Mesenchymal stem cell (in vitro differentiated cells and primary cell): Measurements from ENCODE around the gene MACO1.
"Not testable (repeated sequence)": the region's sequence is repeated elsewhere in the genome, so short reads cannot be mapped to it uniquely, and the experiment has no call there.

Source experiments
- DNase-seq: peaks from one replicate; pipeline ENCODE4 v3.0.0-alpha.2; 2013
- H2AFZ ChIP-seq: one replicate; pipeline ENCODE4 v1.6.1; 2013; ENCODE audit warnings: low read depth, mild to moderate bottlenecking, control low read depth, inconsistent platforms, low read length, moderate library complexity
- H2AK5ac ChIP-seq: 2 replicates; pipeline ENCODE4 v1.6.1; 2013; ENCODE audit warnings: low read length, moderate library complexity, mild to moderate bottlenecking, inconsistent platforms; ENCODE audit not compliant: severe bottlenecking
- H2BK120ac ChIP-seq: one replicate; pipeline ENCODE4 v1.6.1; 2013; ENCODE audit warnings: low read depth, mild to moderate bottlenecking, inconsistent platforms, low read length, moderate library complexity
- H2BK12ac ChIP-seq, 2 experiments: one replicate each; pipeline ENCODE4 v1.6.1; 2013; ENCODE audit warnings: inconsistent platforms in 2 of 2, low read length in 2 of 2, mild to moderate bottlenecking in 2 of 2, moderate library complexity in 2 of 2, control low read depth in 1 of 2
- H2BK15ac ChIP-seq: one replicate; pipeline ENCODE4 v1.6.1; 2013; ENCODE audit warnings: mild to moderate bottlenecking, low read depth, inconsistent platforms; ENCODE audit not compliant: poor library complexity, severe bottlenecking
- H2BK5ac ChIP-seq: 2 replicates; pipeline ENCODE4 v1.6.1; 2013; ENCODE audit warnings: low read depth, mild to moderate bottlenecking, low read length, control low read depth, inconsistent platforms; ENCODE audit not compliant: poor library complexity, severe bottlenecking
- H3K14ac ChIP-seq, 2 experiments: one replicate each; pipeline ENCODE4 v1.6.1; 2013; ENCODE audit warnings: inconsistent platforms in 2 of 2, low read length in 2 of 2, control low read depth in 1 of 2, mild to moderate bottlenecking in 1 of 2, moderate library complexity in 1 of 2
- H3K18ac ChIP-seq, 2 experiments: one replicate each; pipeline ENCODE4 v1.6.1; 2013; ENCODE audit warnings: inconsistent platforms in 2 of 2, low read length in 2 of 2, control low read depth in 1 of 2, low read depth in 1 of 2, mild to moderate bottlenecking in 1 of 2
- H3K23ac ChIP-seq, 2 experiments: one replicate each; pipeline ENCODE4 v1.6.1; 2013; ENCODE audit warnings: inconsistent platforms in 2 of 2, low read length in 2 of 2, mild to moderate bottlenecking in 2 of 2, moderate library complexity in 2 of 2, control low read depth in 1 of 2
- H3K27ac ChIP-seq: 2 replicates; pipeline ENCODE4 v1.5.1; 2013; ENCODE audit warnings: mild to moderate bottlenecking, moderate library complexity, low read length, control low read depth, inconsistent platforms; ENCODE audit not compliant: poor library complexity, severe bottlenecking
- H3K27me3 ChIP-seq, 2 experiments: 2 replicates each; pipeline versions ENCODE4 v1.6.1 to v1.7.0; 2013; ENCODE audit warnings: low read length in 2 of 2, mild to moderate bottlenecking in 2 of 2, moderate library complexity in 2 of 2, control low read depth in 1 of 2, inconsistent platforms in 1 of 2; ENCODE audit not compliant: control insufficient read depth in 1 of 2, insufficient read depth in 1 of 2
- H3K36me3 ChIP-seq, 2 experiments: 2 replicates each; pipeline versions ENCODE4 v1.6.1 to v1.7.0; 2013; ENCODE audit warnings: low read length in 2 of 2, control low read depth in 1 of 2, inconsistent platforms in 1 of 2, low read depth in 1 of 2, mild to moderate bottlenecking in 1 of 2; ENCODE audit not compliant: insufficient read depth in 2 of 2, control insufficient read depth in 1 of 2
- H3K4ac ChIP-seq, 2 experiments: one replicate each; pipeline ENCODE4 v1.6.1; 2013; ENCODE audit warnings: inconsistent platforms in 2 of 2, low read length in 2 of 2, mild to moderate bottlenecking in 2 of 2, moderate library complexity in 2 of 2, control low read depth in 1 of 2, low read depth in 1 of 2
- H3K4me1 ChIP-seq: 2 replicates; pipeline ENCODE4 v1.6.1; 2013; ENCODE audit warnings: low read depth, low read length, control low read depth; ENCODE audit not compliant: control insufficient read depth, insufficient read depth
- H3K4me2 ChIP-seq: 2 replicates; pipeline ENCODE4 v1.6.1; 2013; ENCODE audit warnings: low read length, mild to moderate bottlenecking, inconsistent platforms; ENCODE audit not compliant: poor library complexity, severe bottlenecking
- H3K4me3 ChIP-seq, 2 experiments: 2 replicates each; pipeline versions ENCODE4 v1.5.1 to v1.7.0; 2013; ENCODE audit warnings: low read length in 2 of 2, mild to moderate bottlenecking in 2 of 2, control low read depth in 1 of 2, low read depth in 1 of 2; ENCODE audit not compliant: insufficient read depth in 1 of 2
- H3K79me1 ChIP-seq: replicated peaks from 2 replicates; pipeline ENCODE4 v1.6.1; 2013; ENCODE audit warnings: mild to moderate bottlenecking, control low read depth, low read length, inconsistent platforms; ENCODE audit not compliant: poor library complexity, severe bottlenecking
- H3K9ac ChIP-seq: 2 replicates; pipeline ENCODE4 v1.7.0; 2013; ENCODE audit warnings: mild to moderate bottlenecking, low read length, moderate library complexity
- H3K9me3 ChIP-seq: 2 replicates; pipeline ENCODE4 v1.7.0; 2013; ENCODE audit warnings: mild to moderate bottlenecking, low read length; ENCODE audit not compliant: control insufficient read depth
- H4K8ac ChIP-seq: one replicate; pipeline ENCODE4 v1.6.1; 2013; ENCODE audit warnings: inconsistent platforms, mild to moderate bottlenecking, low read length, moderate library complexity
- H4K91ac ChIP-seq: one replicate; pipeline ENCODE4 v1.6.1; 2013; ENCODE audit warnings: mild to moderate bottlenecking, low read length, inconsistent platforms
- WGBS: methylation state at CpG from one replicate; pipeline ENCODE4 v1.1.7; 2013; ENCODE audit warnings: mixed read lengths; 5-methylcytosine and 5-hydroxymethylcytosine counted together

The MACO1 gene

DNA sequence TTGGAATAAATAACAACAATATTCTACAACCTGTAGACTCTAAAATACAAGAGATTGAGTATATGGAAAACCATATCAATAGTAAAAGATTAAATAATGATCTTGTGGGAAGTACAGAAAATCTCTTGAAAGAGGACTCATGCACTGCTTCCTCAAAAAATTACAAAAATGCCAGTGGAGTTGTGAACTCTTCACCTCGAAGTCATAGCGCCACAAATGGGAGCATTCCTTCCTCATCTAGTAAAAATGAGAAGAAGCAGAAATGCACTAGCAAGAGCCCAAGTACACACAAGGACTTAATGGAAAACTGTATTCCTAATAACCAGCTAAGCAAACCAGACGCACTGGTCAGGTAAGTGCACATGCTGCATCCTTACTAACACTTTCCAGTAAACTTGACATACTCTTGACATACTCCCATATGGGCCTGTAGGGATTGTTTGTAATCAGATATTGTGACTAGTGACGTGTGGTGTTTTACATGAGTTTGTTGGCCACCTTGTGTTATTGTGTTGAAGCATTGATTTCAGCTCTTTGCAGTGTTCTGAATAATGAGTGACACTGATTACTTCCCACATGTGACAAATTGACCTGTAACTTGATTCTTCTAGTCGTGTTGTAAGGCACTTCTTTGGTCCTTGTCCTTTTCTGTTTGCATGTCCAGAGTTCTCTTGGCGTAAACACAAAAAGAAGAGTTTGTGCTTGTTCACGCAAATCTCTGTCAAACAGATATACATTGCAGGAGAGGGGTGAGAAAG lies 28.0 kb downstream of the MACO1 start:
- Histone ChIP-seq H3K14ac (no peak overlapping the region), H2BK120ac (no peak overlapping the region), H3K18ac (no peak overlapping the region), H2AK5ac (no peak overlapping the region), H4K8ac (no peak overlapping the region), H3K9ac (no peak overlapping the region), H3K4ac (no peak overlapping the region), H3K27ac (no peak overlapping the region), H4K91ac (no peak overlapping the region), H2BK15ac (no peak overlapping the region), H3K9me3 (no peaks in the 10 kb centered on the region), H3K79me1 (peaks cover 19% of the 10 kb centered on the region), H2BK5ac (no peak overlapping the region), H3K23ac (no peak overlapping the region), H2AFZ (no peak overlapping the region), H3K4me1 (no peaks in the 10 kb centered on the region), H3K4me2 (no peak overlapping the region), H3K4me3 (no peak overlapping the region), H3K36me3 (peaks cover 6 to 59% of the 10 kb centered on the region in 2 experiments), H2BK12ac (no peak overlapping the region), H3K27me3 (no peaks in the 10 kb centered on the region)
- no peak for DNase-seq
- WGBS = 90% methylated on average over 7 of the region's 7 CpGs

DNA sequence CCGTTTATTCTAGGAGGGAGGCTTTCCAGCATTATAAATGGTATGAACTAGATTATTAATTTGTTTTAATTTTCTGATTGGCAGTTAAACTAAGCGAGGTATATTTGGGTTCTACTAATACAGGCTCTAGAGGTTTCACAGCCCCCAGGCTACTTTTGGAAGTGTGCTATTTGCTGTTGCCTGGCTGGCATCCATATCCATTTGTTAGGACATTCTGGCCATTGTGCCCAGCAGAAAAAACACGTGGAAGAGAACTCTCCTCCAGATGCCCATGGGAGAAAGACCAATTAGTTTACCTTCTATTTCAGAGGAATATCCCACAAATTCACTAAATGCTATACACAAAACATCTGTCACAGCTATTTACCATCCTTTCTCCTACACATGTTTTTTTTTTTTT lies 29.3 kb downstream of the MACO1 start:
- no peak overlapping the region for H3K27ac ChIP-seq
- no peaks in the 10 kb centered on the region for H3K9me3 ChIP-seq
- H3K18ac ChIP-seq = no peak overlapping the region
- H3K9ac ChIP-seq = no peak overlapping the region
- no peak for DNase-seq
- H2BK15ac ChIP-seq = no peak overlapping the region
- H3K27me3 ChIP-seq = no peaks in the 10 kb centered on the region
- H3K4ac ChIP-seq = no peak overlapping the region
- H3K4me1 ChIP-seq = no peaks in the 10 kb centered on the region
- WGBS = 100% methylated on average over 3 of the region's 3 CpGs
- peaks cover 20% of the 10 kb centered on the region for H3K79me1 ChIP-seq
- no peak overlapping the region for H2BK5ac ChIP-seq
- H2BK12ac ChIP-seq = no peak overlapping the region
- H2AK5ac ChIP-seq = no peak overlapping the region
- no peak overlapping the region for H3K14ac ChIP-seq
- no peak overlapping the region for H3K4me3 ChIP-seq
- H3K23ac ChIP-seq = no peak overlapping the region
- no peak overlapping the region for H2AFZ ChIP-seq
- H4K91ac ChIP-seq = no peak overlapping the region
- H2BK120ac ChIP-seq = no peak overlapping the region
- H4K8ac ChIP-seq = no peak overlapping the region
- H3K4me2 ChIP-seq = no peak overlapping the region
- peaks cover 6 to 54% of the 10 kb centered on the region in 2 experiments for H3K36me3 ChIP-seq

DNA sequence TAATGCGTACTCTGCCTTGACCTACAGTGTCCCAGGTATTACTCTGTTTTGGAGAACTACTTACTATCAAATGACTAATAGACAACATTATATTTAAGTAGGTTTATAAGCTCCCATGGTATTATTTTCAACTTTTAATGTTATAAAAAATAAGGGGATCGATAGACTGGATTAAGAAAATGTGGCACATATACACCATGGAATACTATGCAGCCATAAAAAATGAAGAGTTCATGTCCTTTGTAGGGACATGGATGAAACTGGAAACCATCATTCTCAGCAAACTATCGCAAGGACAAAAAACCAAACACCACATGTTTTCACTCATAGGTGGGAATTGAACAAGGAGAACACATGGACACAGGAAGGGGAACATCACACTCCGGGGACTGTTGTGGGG lies 30.1 kb downstream of the MACO1 start:
- H2AK5ac ChIP-seq, H3K27me3 ChIP-seq, H2BK5ac ChIP-seq, H2BK15ac ChIP-seq, H3K9ac ChIP-seq, H4K91ac ChIP-seq, H3K23ac ChIP-seq, H3K18ac ChIP-seq, H3K4me2 ChIP-seq, H2BK12ac ChIP-seq, H3K4me1 ChIP-seq, H3K9me3 ChIP-seq, H3K14ac ChIP-seq, H2AFZ ChIP-seq, H3K4me3 ChIP-seq, H3K4ac ChIP-seq, H3K27ac ChIP-seq, H2BK120ac ChIP-seq, DNase-seq, H4K8ac ChIP-seq: not testable (repeated sequence)
- no CpG with 5 or more reads among the region's 4 CpGs for WGBS
- Histone ChIP-seq H3K79me1 (peaks cover 22% of the 10 kb centered on the region), H3K36me3 (peaks cover 6 to 48% of the 10 kb centered on the region in 2 experiments)

DNA sequence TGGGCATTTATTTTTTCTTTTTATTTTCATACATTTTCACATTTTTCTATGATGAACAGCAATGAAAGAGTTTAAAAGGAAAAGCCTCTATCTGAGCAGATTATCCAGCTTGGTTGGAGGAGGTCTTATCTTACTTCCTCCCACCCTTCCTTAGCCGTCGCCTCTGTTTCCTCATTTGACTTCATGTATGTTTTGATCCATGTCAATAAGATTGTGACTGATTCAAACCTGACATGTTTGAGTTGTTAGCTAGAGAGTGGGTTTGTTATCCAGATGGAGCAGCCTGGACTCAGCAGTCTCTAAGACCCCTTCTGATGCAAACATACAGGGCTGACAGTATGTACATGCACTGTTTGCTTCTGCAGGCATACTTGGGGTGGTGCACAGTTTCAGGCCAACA lies 31.2 kb downstream of the MACO1 start:
- WGBS = no CpG with 5 or more reads among the region's 2 CpGs
- H2BK15ac ChIP-seq = no peak overlapping the region
- H3K14ac ChIP-seq = no peak overlapping the region
- H3K79me1 ChIP-seq = peaks cover 22% of the 10 kb centered on the region
- H3K9ac ChIP-seq = no peak overlapping the region
- H4K91ac ChIP-seq = peak overlapping the region; percentile 27
- H3K9me3 ChIP-seq = no peaks in the 10 kb centered on the region
- H3K4me2 ChIP-seq = no peak overlapping the region
- no peak overlapping the region for H3K27ac ChIP-seq
- H3K4me1 ChIP-seq = no peaks in the 10 kb centered on the region
- no peak overlapping the region for H2BK12ac ChIP-seq
- H2AFZ ChIP-seq = no peak overlapping the region
- DNase-seq = no peak
- H2BK120ac ChIP-seq = no peak overlapping the region
- H3K27me3 ChIP-seq = no peaks in the 10 kb centered on the region
- no peak overlapping the region for H3K4me3 ChIP-seq
- no peak overlapping the region for H3K4ac ChIP-seq
- H3K18ac ChIP-seq = no peak overlapping the region
- H2AK5ac ChIP-seq = no peak overlapping the region
- H3K23ac ChIP-seq = no peak overlapping the region
- H2BK5ac ChIP-seq = no peak overlapping the region
- peaks cover 6 to 40% of the 10 kb centered on the region in 2 experiments for H3K36me3 ChIP-seq
- H4K8ac ChIP-seq = no peak overlapping the region
